HCT116 (cell line): ENCODE measurements around the gene DNM3. TPM values are rescaled to one million over a fixed set of nuclear protein-coding genes. Genes with fewer than 3 reads are reported as not detected.

Experiments used
- ATAC-seq: fragments of 200-7000 bp; cut with Tn5 transposase; 2 replicates; pipeline ENCODE4 v1.9.1; 2020; ENCODE audit warnings: mild to moderate bottlenecking, moderate library complexity
- BruUV-seq: library from RNA; stranded (reverse); fragments of 400-500 nt; replicated peaks from 2 replicates; lab custom pipeline; 2021; lab: Mats Ljungman, UMichigan
- CTCF ChIA-PET: fragments of 300-600 bp; sonication (Branson Sonifier 250); formaldehyde crosslinking; loops from one replicate; lab custom pipeline; 2021; ENCODE audit warnings: antibody characterized with exemption; lab: Charles Lee
- POLR2A ChIA-PET: fragments of 300-600, 350-600 bp; sonication (Branson Sonifier 250); formaldehyde crosslinking; loops from one replicate; lab custom pipeline; 2021; ENCODE audit warnings: antibody characterized with exemption; lab: Charles Lee
- RAD21 ChIA-PET, 2 experiments: fragments of 300-600 bp; sonication (Branson Sonifier 250); formaldehyde crosslinking; loops; one replicate each; lab custom pipeline; 2023; ENCODE audit warnings: low total read pairs in 2 of 2; ENCODE audit not compliant: uncharacterized antibody in 2 of 2, unreplicated experiment in 2 of 2, low non-redundant PET in 1 of 2; lab: Charles Lee
- DNase-seq: peaks from one replicate; pipeline ENCODE4 v3.0.0-alpha.2; 2010; ENCODE audit warnings: low read depth, low spot score
- H2AFZ ChIP-seq: fragments of 200-600 bp; shearing (Covaris generic), sonication (generic); 2 replicates; pipeline ENCODE4 v1.6.1; 2017; ENCODE audit warnings: low read depth, mixed run types, mixed read lengths, antibody characterized with exemption, low read length; ENCODE audit not compliant: poor library complexity, severe bottlenecking
- H3K27ac ChIP-seq: 2 replicates; pipeline ENCODE4 v1.5.1; 2012; ENCODE audit warnings: low read depth, low read length
- H3K27me3 ChIP-seq: fragments of 200-600 bp; sonication (generic); 2 replicates; pipeline ENCODE4 v1.6.1; 2016; ENCODE audit warnings: mixed run types, low read length, mixed read lengths; ENCODE audit not compliant: insufficient read depth
- H3K36me3 ChIP-seq, 2 experiments: fragments of 200-500 bp in 1 of 2; fragments of 200-600 bp in 1 of 2; sonication (Bioruptor generic) in 1 of 2; sonication (generic) in 1 of 2; 2 replicates each; pipeline versions ENCODE4 v1.5.1 to v1.6.1; 2014 to 2016; ENCODE audit warnings: low read length in 2 of 2, inconsistent platforms in 1 of 2, mixed read lengths in 1 of 2, mixed run types in 1 of 2; ENCODE audit not compliant: insufficient read depth in 2 of 2, control insufficient read depth in 1 of 2
- H3K4me1 ChIP-seq, 2 experiments: fragments of 200-600 bp in 1 of 2; sonication (generic) in 1 of 2; 2 replicates each; pipeline versions ENCODE4 v1.5.1 to v1.6.1; 2012 to 2017; ENCODE audit warnings: low read length in 2 of 2, inconsistent platforms in 1 of 2, mild to moderate bottlenecking in 1 of 2, mixed read lengths in 1 of 2, mixed run types in 1 of 2, moderate library complexity in 1 of 2; ENCODE audit not compliant: insufficient read depth in 2 of 2, control insufficient read depth in 1 of 2
- H3K4me2 ChIP-seq: fragments of 200-600 bp; sonication (generic); 2 replicates; pipeline ENCODE4 v1.6.1; 2017; ENCODE audit warnings: mixed run types, low read length, mixed read lengths
- H3K4me3 ChIP-seq, 2 experiments: fragments of 200-600 bp in 1 of 2; sonication (generic) in 1 of 2; replicated peaks in 1 of 2; 2 replicates each; pipeline ENCODE4 v1.5.1; 2011 to 2016; ENCODE audit warnings: low read length in 2 of 2, control low read depth in 1 of 2, low read depth in 1 of 2, mild to moderate bottlenecking in 1 of 2, mixed read lengths in 1 of 2, mixed run types in 1 of 2
- H3K79me2 ChIP-seq: fragments of 200-600 bp; sonication (generic); 2 replicates; pipeline ENCODE4 v1.6.1; 2017; ENCODE audit warnings: mild to moderate bottlenecking, mixed run types, low read length, moderate library complexity, mixed read lengths; ENCODE audit not compliant: insufficient read depth
- H3K9ac ChIP-seq: fragments of 200-600 bp; sonication (generic); 2 replicates; pipeline ENCODE4 v1.6.1; 2016; ENCODE audit warnings: low read length, mixed read lengths
- H3K9me2 ChIP-seq: fragments of 200-600 bp; sonication (generic), shearing (Covaris generic); 2 replicates; pipeline ENCODE4 v1.6.1; 2017; ENCODE audit warnings: mixed run types, mild to moderate bottlenecking, moderate library complexity; ENCODE audit not compliant: insufficient read depth
- H3K9me3 ChIP-seq, 2 experiments: fragments of 200-500 bp in 1 of 2; fragments of 200-600 bp in 1 of 2; sonication (Bioruptor generic) in 1 of 2; sonication (generic) in 1 of 2; 2 replicates each; pipeline ENCODE4 v1.6.1; 2014 to 2017; ENCODE audit warnings: low read length in 2 of 2, mixed read lengths in 2 of 2, inconsistent platforms in 1 of 2, low read depth in 1 of 2, mild to moderate bottlenecking in 1 of 2, mixed run types in 1 of 2, moderate library complexity in 1 of 2; ENCODE audit not compliant: control insufficient read depth in 1 of 2, insufficient read depth in 1 of 2
- H4K20me1 ChIP-seq: fragments of 200-600 bp; sonication (generic), shearing (Covaris generic); 2 replicates; pipeline ENCODE4 v1.6.1; 2017; ENCODE audit warnings: mixed run types, mild to moderate bottlenecking, moderate library complexity; ENCODE audit not compliant: insufficient read depth
- POLR2A ChIP-seq: IDR thresholded peaks from 2 replicates; pipeline ENCODE4 v1.7.0; 2011; ENCODE audit warnings: borderline replicate concordance; ENCODE audit not compliant: insufficient read depth, insufficient read length; ENCODE audit errors: extremely low read depth
- SP1 ChIP-seq: IDR thresholded peaks from 2 replicates; pipeline ENCODE4 v1.6.1; 2012; ENCODE audit warnings: low read depth
- SRF ChIP-seq: IDR thresholded peaks from 2 replicates; pipeline ENCODE4 v1.6.1; 2012; ENCODE audit warnings: low read depth
- TCF7L2 ChIP-seq: IDR thresholded peaks from 2 replicates; pipeline ENCODE4 v1.7.0; 2011; ENCODE audit warnings: borderline replicate concordance, inconsistent platforms; ENCODE audit not compliant: insufficient read depth, insufficient read length; ENCODE audit errors: extremely low read depth
- YY1 ChIP-seq: IDR thresholded peaks from 2 replicates; pipeline ENCODE4 v1.6.1; 2011; ENCODE audit warnings: low read length, low read depth, moderate library complexity, mild to moderate bottlenecking; ENCODE audit not compliant: insufficient replicate concordance; ENCODE audit errors: extremely low read depth
- intact Hi-C: fragments of 100-400 bp; cut with micrococcal nuclease; formaldehyde crosslinking; loops from 2 replicates; pipeline ENCODE4 v1.10.0; 2022
- total RNA-seq: library from RNA; stranded (reverse); gene quantifications from one replicate; pipeline ENCODE4 v1.2.1, GENCODE V29; 2021; ENCODE audit not compliant: unreplicated experiment
- TF ChIP-seq, protein P1 (sequence below): IDR thresholded peaks from 2 replicates; pipeline ENCODE4 v1.6.1; 2012; ENCODE audit warnings: low read depth

DNM3 gene
- total RNA-seq, 1 experiment from 2014 or later: 3.1 TPM

DNA sequence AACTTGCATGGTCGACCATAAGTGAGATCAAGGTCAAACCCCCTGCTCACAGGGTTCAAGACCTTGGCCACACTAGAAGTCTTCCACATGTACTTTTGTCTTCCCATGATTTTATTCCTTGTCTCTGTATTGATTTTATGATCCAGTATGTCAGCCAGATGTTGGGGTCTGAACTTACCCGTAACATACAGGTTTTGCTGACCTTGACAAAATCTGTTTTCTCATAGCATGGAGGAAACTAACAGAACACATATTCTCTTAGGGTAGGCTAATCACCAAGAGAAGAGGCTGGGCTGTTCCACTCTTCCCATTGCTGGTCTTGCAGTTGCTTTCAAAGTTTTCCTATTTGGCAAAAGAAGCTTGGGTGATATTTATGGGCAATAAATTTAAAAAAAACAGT, 284.0 kb downstream of the DNM3 start (continued):
- TF ChIP-seq, protein P1, sequence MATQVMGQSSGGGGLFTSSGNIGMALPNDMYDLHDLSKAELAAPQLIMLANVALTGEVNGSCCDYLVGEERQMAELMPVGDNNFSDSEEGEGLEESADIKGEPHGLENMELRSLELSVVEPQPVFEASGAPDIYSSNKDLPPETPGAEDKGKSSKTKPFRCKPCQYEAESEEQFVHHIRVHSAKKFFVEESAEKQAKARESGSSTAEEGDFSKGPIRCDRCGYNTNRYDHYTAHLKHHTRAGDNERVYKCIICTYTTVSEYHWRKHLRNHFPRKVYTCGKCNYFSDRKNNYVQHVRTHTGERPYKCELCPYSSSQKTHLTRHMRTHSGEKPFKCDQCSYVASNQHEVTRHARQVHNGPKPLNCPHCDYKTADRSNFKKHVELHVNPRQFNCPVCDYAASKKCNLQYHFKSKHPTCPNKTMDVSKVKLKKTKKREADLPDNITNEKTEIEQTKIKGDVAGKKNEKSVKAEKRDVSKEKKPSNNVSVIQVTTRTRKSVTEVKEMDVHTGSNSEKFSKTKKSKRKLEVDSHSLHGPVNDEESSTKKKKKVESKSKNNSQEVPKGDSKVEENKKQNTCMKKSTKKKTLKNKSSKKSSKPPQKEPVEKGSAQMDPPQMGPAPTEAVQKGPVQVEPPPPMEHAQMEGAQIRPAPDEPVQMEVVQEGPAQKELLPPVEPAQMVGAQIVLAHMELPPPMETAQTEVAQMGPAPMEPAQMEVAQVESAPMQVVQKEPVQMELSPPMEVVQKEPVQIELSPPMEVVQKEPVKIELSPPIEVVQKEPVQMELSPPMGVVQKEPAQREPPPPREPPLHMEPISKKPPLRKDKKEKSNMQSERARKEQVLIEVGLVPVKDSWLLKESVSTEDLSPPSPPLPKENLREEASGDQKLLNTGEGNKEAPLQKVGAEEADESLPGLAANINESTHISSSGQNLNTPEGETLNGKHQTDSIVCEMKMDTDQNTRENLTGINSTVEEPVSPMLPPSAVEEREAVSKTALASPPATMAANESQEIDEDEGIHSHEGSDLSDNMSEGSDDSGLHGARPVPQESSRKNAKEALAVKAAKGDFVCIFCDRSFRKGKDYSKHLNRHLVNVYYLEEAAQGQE: no peak
- TF ChIP-seq YY1 (no peak), SRF (no peak), POLR2A (no peak), SP1 (no peak)
- TF ChIP-seq, all 23 proteins: peak for 0

DNA sequence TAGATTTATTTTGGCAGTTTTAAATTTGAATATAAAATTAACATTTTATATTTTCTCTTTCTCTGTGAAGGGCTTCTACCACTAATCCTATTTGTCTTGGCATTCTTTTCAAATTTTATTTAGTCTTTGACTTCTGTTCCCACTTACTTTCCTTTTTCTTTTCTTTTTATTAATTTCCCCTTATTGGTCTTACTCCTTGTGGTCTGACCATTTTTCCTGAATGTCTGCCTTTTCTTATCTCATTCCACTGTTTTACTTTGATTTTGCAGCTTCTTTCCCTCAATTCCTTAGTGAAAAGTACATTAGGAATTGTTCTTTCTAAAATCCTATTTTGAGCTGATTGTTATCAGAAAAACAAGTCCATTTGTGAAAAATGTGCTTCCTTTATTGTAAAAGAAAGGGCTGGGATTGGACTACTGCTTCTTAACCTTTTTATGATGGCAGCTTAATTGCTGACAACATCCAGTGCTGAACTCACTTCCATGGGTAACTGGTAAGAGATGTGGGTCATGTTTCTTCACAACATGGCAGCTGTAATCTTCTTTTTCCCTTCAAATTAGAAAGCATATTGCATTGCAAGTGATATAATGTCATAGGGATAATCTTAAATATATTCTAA, 284.6 kb downstream of the DNM3 start:
- no peak for TF ChIP-seq TCF7L2
- intact Hi-C loops: no loop called here
- CTCF ChIA-PET: no interaction called here

More for the DNA sequence above, 284.6 kb downstream of the DNM3 start:
- no peak overlapping the region for H3K4me2 ChIP-seq
- ATAC-seq (no peak), DNase-seq (no peak)
- no peaks in the 10 kb centered on the region; the same call in 1 of the 2 replicates for H3K9me2 ChIP-seq
- H3K4me3 ChIP-seq: no peak overlapping the region
- no peak overlapping the region for H3K9ac ChIP-seq
- H3K9me3 ChIP-seq: no peaks in the 10 kb centered on the region
- no peaks in the 10 kb centered on the region for H3K79me2 ChIP-seq
- ChIA-PET RAD21 (no interaction called here), POLR2A (no interaction called here)
- no peaks in the 10 kb centered on the region for H3K4me1 ChIP-seq
- no peak overlapping the region for H2AFZ ChIP-seq
- no peaks in the 10 kb centered on the region for H3K27me3 ChIP-seq
- H3K27ac ChIP-seq: no peak overlapping the region
- no peaks in the 10 kb centered on the region for H3K36me3 ChIP-seq
- no peaks in the 10 kb centered on the region for H4K20me1 ChIP-seq
- BruUV-seq: no TSS peak
